GM12875 (cell line): Measurements from ENCODE around the gene THOC1.

Experiments
- H3K4me3 ChIP-seq: one replicate; pipeline ENCODE4 v1.5.1; 2011; ENCODE audit warnings: low read depth, low read length, control low read depth
- TF ChIP-seq, protein P1 (sequence below): IDR thresholded peaks from 2 replicates; pipeline ENCODE4 v1.5.1; 2011; ENCODE audit warnings: low read depth, mild to moderate bottlenecking, control low read depth, inconsistent platforms, low read length, moderate library complexity, borderline replicate concordance; ENCODE audit not compliant: insufficient read depth

The THOC1 gene

GRCh38 chr18:183769-184168 lies 84.1 kb downstream of the THOC1 start:
- no peak overlapping the region for H3K4me3 ChIP-seq
- TF ChIP-seq, protein P1, sequence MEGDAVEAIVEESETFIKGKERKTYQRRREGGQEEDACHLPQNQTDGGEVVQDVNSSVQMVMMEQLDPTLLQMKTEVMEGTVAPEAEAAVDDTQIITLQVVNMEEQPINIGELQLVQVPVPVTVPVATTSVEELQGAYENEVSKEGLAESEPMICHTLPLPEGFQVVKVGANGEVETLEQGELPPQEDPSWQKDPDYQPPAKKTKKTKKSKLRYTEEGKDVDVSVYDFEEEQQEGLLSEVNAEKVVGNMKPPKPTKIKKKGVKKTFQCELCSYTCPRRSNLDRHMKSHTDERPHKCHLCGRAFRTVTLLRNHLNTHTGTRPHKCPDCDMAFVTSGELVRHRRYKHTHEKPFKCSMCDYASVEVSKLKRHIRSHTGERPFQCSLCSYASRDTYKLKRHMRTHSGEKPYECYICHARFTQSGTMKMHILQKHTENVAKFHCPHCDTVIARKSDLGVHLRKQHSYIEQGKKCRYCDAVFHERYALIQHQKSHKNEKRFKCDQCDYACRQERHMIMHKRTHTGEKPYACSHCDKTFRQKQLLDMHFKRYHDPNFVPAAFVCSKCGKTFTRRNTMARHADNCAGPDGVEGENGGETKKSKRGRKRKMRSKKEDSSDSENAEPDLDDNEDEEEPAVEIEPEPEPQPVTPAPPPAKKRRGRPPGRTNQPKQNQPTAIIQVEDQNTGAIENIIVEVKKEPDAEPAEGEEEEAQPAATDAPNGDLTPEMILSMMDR, result no peak

GRCh38 chr18:181711-182110 lies 86.1 kb downstream of the THOC1 start:
- TF ChIP-seq, protein P1, result no peak
- H3K4me3 ChIP-seq, result no peak overlapping the region

GRCh38 chr18:179499-179898 lies 88.3 kb downstream of the THOC1 start:
- TF ChIP-seq, protein P1, result no peak
- no peak overlapping the region for H3K4me3 ChIP-seq

GRCh38 chr18:172361-172760 lies 95.5 kb downstream of the THOC1 start:
- TF ChIP-seq, protein P1, result no peak
- H3K4me3 ChIP-seq, result no peak overlapping the region
